MM.1S (cell line): ENCODE results near the gene RAB9B.

Source experiments
- DNase-seq: peaks from one replicate; pipeline ENCODE4 v3.0.0-alpha.2; 2015
- H2AFZ ChIP-seq: fragments of 300-600 bp; sonication (generic); 2 replicates; pipeline ENCODE4 v1.6.0; 2016; ENCODE audit warnings: antibody characterized with exemption, low read length
- H3F3A ChIP-seq: fragments of 300-600 bp; sonication (generic); 2 replicates; pipeline ENCODE4 v1.6.1; 2016; ENCODE audit warnings: mild to moderate bottlenecking, antibody characterized with exemption, low read length, moderate library complexity, mixed read lengths; ENCODE audit not compliant: insufficient read depth
- H3K27ac ChIP-seq: fragments of 300-600 bp; sonication (generic); 2 replicates; pipeline ENCODE4 v1.5.1; 2016; ENCODE audit warnings: mild to moderate bottlenecking, low read length
- H3K27me3 ChIP-seq: fragments of 300-600 bp; sonication (generic); replicated peaks from 2 replicates; pipeline ENCODE4 v1.6.0; 2016; ENCODE audit warnings: low read length; ENCODE audit not compliant: insufficient read depth
- H3K36me3 ChIP-seq: fragments of 300-600 bp; sonication (generic); replicated peaks from 2 replicates; pipeline ENCODE4 v1.6.1; 2016; ENCODE audit warnings: mild to moderate bottlenecking, low read length, mixed read lengths; ENCODE audit not compliant: insufficient read depth
- H3K4me1 ChIP-seq: fragments of 300-600 bp; sonication (generic); 2 replicates; pipeline ENCODE4 v1.6.1; 2016; ENCODE audit warnings: low read length, mixed read lengths
- H3K4me2 ChIP-seq: fragments of 300-600 bp; sonication (generic); 2 replicates; pipeline ENCODE4 v1.6.0; 2016; ENCODE audit warnings: low read depth, low read length
- H3K4me3 ChIP-seq: fragments of 300-600 bp; sonication (generic); 2 replicates; pipeline ENCODE4 v1.5.1; 2016; ENCODE audit warnings: low read length, mixed read lengths
- H3K79me2 ChIP-seq: fragments of 300-600 bp; sonication (generic); 2 replicates; pipeline ENCODE4 v1.6.1; 2016; ENCODE audit warnings: mixed run types, low read length, mixed read lengths
- H3K9ac ChIP-seq: fragments of 300-600 bp; sonication (generic); 2 replicates; pipeline ENCODE4 v1.6.1; 2016; ENCODE audit warnings: low read length, mixed read lengths
- H3K9me2 ChIP-seq: fragments of 300-600 bp; sonication (generic); replicated peaks from 2 replicates; pipeline ENCODE4 v1.6.1; 2016; ENCODE audit warnings: mild to moderate bottlenecking, low read length, mixed read lengths; ENCODE audit not compliant: insufficient read depth
- H3K9me3 ChIP-seq: fragments of 300-600 bp; sonication (generic); replicated peaks from 2 replicates; pipeline ENCODE4 v1.6.1; 2016; ENCODE audit warnings: mild to moderate bottlenecking, low read length, mixed read lengths; ENCODE audit not compliant: insufficient read depth
- H4K20me1 ChIP-seq: fragments of 300-600 bp; sonication (generic); 2 replicates; pipeline ENCODE4 v1.6.1; 2016; ENCODE audit warnings: mild to moderate bottlenecking, low read length, moderate library complexity, mixed read lengths; ENCODE audit not compliant: insufficient read depth
- EZH2 ChIP-seq: fragments of 300-600 bp; sonication (generic); optimal IDR thresholded peaks from 2 replicates; pipeline ENCODE3; 2017; ENCODE audit warnings: low read depth, mild to moderate bottlenecking, antibody characterized with exemption, low read length, mixed read lengths
- EZH2phosphoT487 ChIP-seq: fragments of 300-600 bp; sonication (generic); IDR thresholded peaks from 2 replicates; pipeline ENCODE4 v1.6.1; 2018; ENCODE audit warnings: antibody characterized with exemption, low read length
- TF ChIP-seq, protein P1 (sequence below): fragments of 300-600 bp; sonication (generic); IDR thresholded peaks from 2 replicates; pipeline ENCODE4 v1.5.1; 2016; ENCODE audit warnings: antibody characterized with exemption, low read length, mixed read lengths

RAB9B gene, protein sequence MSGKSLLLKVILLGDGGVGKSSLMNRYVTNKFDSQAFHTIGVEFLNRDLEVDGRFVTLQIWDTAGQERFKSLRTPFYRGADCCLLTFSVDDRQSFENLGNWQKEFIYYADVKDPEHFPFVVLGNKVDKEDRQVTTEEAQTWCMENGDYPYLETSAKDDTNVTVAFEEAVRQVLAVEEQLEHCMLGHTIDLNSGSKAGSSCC

DNA sequence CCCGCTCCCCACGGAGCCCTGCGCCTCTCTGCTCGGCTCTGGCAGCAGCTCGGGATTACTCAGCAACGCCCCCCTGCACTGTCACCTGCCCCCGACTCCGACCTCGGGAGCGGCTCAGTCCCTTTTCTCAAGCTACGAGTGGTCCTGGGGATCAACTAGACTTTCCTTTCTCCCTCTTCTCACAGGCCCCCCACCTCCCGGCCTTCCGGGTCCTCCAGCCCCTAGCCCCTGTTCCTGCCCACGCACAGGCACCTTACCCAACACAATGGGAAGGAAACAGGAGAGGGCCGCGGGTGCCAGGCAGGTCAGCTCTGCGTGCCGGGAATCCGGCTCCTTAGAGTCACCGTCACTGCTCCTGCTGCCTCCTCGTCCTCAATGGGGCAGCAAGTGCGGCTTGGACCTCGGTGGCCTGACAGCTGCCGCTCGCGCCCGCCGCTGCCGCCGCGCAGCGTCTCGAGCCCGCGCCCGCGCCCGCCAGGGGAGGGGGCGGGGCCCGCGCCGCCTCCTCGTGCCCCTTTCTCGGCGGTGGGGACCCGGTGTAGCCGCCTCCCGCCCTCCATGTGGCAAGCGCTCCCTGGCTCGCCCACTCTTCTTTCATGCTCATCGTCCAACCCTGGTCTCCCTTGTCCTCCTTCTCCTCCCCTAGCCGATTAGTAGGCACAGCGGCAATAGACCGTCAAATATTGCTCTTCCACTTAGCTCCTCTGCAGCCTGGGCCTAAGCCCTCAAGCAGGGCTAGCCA, at the start of gene RAB9B:
RAB9B (minus strand) TSS at position 455 of the 742 bp plus-strand sequence. CDS start 6,473 bp downstream, outside the sequence.
- Histone ChIP-seq H4K20me1 (no peaks in the 10 kb centered on the region), H3K9me3 (no peaks in the 10 kb centered on the region), H3K27ac (no peak within 1 kb of the TSS), H3F3A (no peaks in the 10 kb centered on the region), H3K36me3 (no peaks in the 10 kb centered on the region), H3K9ac (peak within 1 kb of the TSS; percentile 38; the same call in 1 of the 2 replicates), H3K9me2 (no peaks in the 10 kb centered on the region), H3K4me1 (no peaks in the 10 kb centered on the region), H3K79me2 (no peaks in the 10 kb centered on the region), H3K4me2 (peak within 1 kb of the TSS; percentile 65), H3K27me3 (no peaks in the 10 kb centered on the region), H2AFZ (peak within 1 kb of the TSS; percentile 93), H3K4me3 (peak within 1 kb of the TSS; percentile 69)
- no peak for TF ChIP-seq EZH2
- TF ChIP-seq, protein P1, sequence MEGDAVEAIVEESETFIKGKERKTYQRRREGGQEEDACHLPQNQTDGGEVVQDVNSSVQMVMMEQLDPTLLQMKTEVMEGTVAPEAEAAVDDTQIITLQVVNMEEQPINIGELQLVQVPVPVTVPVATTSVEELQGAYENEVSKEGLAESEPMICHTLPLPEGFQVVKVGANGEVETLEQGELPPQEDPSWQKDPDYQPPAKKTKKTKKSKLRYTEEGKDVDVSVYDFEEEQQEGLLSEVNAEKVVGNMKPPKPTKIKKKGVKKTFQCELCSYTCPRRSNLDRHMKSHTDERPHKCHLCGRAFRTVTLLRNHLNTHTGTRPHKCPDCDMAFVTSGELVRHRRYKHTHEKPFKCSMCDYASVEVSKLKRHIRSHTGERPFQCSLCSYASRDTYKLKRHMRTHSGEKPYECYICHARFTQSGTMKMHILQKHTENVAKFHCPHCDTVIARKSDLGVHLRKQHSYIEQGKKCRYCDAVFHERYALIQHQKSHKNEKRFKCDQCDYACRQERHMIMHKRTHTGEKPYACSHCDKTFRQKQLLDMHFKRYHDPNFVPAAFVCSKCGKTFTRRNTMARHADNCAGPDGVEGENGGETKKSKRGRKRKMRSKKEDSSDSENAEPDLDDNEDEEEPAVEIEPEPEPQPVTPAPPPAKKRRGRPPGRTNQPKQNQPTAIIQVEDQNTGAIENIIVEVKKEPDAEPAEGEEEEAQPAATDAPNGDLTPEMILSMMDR: no peak
- no peak for TF ChIP-seq EZH2phosphoT487
- peak; percentile 73 for DNase-seq

DNA sequence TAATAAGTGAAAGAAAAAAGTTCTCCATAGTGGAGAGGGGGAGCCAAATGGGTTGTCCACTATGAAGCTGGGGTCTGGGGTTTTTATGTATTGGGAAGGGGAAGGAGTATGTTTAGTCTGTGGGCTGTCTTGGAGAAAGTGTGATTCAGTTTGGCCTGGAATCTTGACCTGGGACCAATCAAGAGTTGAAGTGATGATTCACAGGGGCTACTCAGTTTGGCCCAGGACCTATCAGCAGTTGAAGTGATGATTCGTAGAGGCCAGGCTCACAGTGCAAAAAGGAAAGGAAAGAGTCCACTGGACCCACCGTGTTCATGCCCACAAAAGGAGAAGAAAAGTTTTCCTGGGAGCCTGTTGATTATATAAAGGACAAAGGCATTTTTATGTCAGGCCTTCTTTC, 47.3 kb upstream of the RAB9B start:
- Histone ChIP-seq H4K20me1 (no peaks in the 10 kb centered on the region), H3K79me2 (no peaks in the 10 kb centered on the region), H3K9me3 (no peaks in the 10 kb centered on the region), H3K36me3 (no peaks in the 10 kb centered on the region), H3K9ac (no peak overlapping the region), H3K27ac (no peak overlapping the region), H3K27me3 (no peaks in the 10 kb centered on the region), H2AFZ (no peak overlapping the region), H3K9me2 (no peaks in the 10 kb centered on the region), H3K4me2 (no peak overlapping the region), H3K4me1 (no peaks in the 10 kb centered on the region), H3K4me3 (no peak overlapping the region), H3F3A (no peaks in the 10 kb centered on the region)
- no peak for TF ChIP-seq EZH2
- TF ChIP-seq, protein P1: no peak
- no peak for DNase-seq

- Histone ChIP-seq H3F3A (no peaks in the 10 kb centered on the region), H3K9me2 (no peaks in the 10 kb centered on the region), H3K9ac (no peak overlapping the region), H3K4me1 (no peaks in the 10 kb centered on the region), H3K9me3 (no peaks in the 10 kb centered on the region), H3K4me2 (no peak overlapping the region), H4K20me1 (no peaks in the 10 kb centered on the region), H2AFZ (no peak overlapping the region), H3K4me3 (no peak overlapping the region), H3K79me2 (no peaks in the 10 kb centered on the region), H3K27ac (no peak overlapping the region), H3K27me3 (no peaks in the 10 kb centered on the region), H3K36me3 (no peaks in the 10 kb centered on the region)
- TF ChIP-seq EZH2: no peak
- no peak for TF ChIP-seq EZH2phosphoT487
- TF ChIP-seq, protein P1: no peak
- DNase-seq: no peak
These were observed 46.5 kb upstream of the RAB9B start for GRCh38 chrX:103878466-103879122.
